Kidney epithelial cell (primary cell): Measurements from ENCODE around the gene NBEAL2. TPM values are rescaled to one million over a fixed set of nuclear protein-coding genes. Genes with fewer than 3 reads are reported as not detected.

Experiments used
- DNase-seq: peaks from one replicate; pipeline ENCODE4 v3.0.0-alpha.2; 2010; ENCODE audit warnings: low read depth
- H3K27me3 ChIP-seq: 2 replicates; pipeline ENCODE4 v1.6.0; 2011; ENCODE audit warnings: low read length; ENCODE audit not compliant: control insufficient read depth, insufficient read depth
- H3K36me3 ChIP-seq: 2 replicates; pipeline ENCODE4 v1.5.1; 2011; ENCODE audit warnings: low read length; ENCODE audit not compliant: control insufficient read depth, insufficient read depth
- H3K4me3 ChIP-seq: 2 replicates; pipeline ENCODE4 v1.5.1; 2011; ENCODE audit warnings: low read depth, mild to moderate bottlenecking, control low read depth, low read length
- CTCF ChIP-seq: IDR thresholded peaks from 2 replicates; pipeline ENCODE4 v1.5.1; 2011; ENCODE audit warnings: mild to moderate bottlenecking, moderate library complexity, low read length, control low read depth, inconsistent platforms; ENCODE audit not compliant: insufficient read depth, poor library complexity, severe bottlenecking
- total RNA-seq: library from RNA; depleted of rRNA; stranded (reverse); fragments of >200 nt; gene quantifications from 2 replicates; pipeline ENCODE4 v1.2.3, GENCODE V29; 2015

The NBEAL2 gene
- total RNA-seq, 1 donor from 2014 or later, result 37.5 TPM

GRCh38 chr3:46936733-46937250 lies 42.7 kb upstream of the NBEAL2 start:
- TF ChIP-seq CTCF, result no peak
- no peaks in the 10 kb centered on the region for H3K36me3 ChIP-seq
- no peak overlapping the region for H3K4me3 ChIP-seq
- no peaks in the 10 kb centered on the region for H3K27me3 ChIP-seq
- DNase-seq, result no peak

DNA sequence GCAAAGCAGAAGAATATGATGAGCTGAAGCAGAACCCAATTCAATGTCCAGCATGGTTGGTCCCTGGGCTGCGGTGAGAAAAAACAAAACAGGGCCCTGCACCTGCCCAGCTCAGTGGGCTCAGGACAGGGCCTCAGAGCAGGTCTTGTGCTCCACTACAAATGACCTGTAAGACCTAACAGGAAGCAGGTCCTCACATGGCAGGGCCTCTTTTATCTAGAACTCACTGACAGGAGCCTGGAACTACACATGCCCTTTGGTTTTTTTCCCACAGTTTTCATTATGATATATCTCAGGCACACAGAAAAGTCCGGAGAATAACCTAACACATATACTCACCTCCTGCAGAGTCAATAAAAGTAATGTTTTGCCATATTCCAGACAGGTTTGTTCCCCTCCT lies 41.3 kb upstream of the NBEAL2 start:
- no peak for TF ChIP-seq CTCF
- DNase-seq, result no peak
- no peaks in the 10 kb centered on the region for H3K27me3 ChIP-seq
- no peak overlapping the region for H3K4me3 ChIP-seq
- H3K36me3 ChIP-seq, result no peaks in the 10 kb centered on the region

GRCh38 chr3:46939578-46940445 lies 39.7 kb upstream of the NBEAL2 start:
- Histone ChIP-seq H3K36me3 (no peaks in the 10 kb centered on the region), H3K4me3 (no peak overlapping the region), H3K27me3 (no peaks in the 10 kb centered on the region)
- DNase-seq, result no peak
- no peak for TF ChIP-seq CTCF

DNA sequence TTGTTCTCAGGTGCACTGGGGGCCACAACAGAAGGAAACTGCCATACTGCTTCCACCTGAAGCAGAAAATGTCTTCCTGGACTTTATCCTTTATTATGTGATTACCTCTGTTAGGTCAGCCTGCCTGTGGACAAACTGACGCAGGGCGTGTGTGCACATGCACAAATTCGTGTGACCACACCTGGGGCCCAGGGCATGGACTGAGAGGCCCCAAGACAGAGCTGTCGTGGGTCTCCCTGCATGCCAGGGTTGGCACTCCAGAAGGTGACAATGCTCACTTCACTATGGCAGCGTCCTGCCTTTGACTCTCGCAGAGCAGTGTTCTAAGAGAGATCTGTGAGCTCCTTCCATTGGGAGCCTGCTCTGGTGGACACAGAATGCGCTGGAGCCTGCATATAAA lies 37.4 kb upstream of the NBEAL2 start:
- no peaks in the 10 kb centered on the region for H3K27me3 ChIP-seq
- H3K36me3 ChIP-seq, result no peaks in the 10 kb centered on the region
- TF ChIP-seq CTCF, result no peak
- H3K4me3 ChIP-seq, result no peak overlapping the region
- DNase-seq, result no peak

DNA sequence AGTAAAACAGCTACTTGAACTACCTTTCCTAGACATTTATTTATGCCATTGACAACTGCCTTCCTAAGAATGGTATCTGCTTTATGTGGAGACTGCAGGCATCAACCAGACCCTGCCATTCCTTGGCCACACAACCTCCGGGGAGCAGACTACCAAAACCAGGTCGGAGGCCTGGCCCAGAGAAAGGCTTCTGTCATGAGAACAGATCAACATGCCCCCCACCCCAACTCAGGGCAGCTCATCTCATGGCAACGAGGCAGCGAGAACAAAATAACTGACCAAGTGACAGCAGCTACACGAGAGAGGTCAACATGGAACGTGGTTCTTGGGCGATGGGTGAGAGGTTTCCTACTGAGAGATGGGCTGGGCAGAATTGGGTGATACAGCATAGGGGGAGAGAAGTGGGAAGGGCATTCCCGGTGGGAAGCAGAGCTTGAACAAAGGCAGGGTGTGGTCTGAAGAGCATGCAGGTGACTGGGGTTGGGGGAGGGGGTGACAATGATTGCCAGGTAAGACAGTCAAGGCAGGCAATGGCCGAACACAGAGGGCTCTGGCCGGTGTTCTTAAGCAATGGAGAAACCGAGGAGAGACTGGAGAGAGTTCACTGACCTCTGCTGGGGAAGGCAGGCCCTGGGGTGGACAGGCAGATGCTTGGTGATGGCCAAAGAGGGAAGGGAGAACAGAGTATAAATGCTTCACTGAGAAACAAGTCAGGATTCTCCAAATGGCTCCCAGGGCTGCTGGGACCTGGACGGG lies 36.8 kb upstream of the NBEAL2 start:
- no peaks in the 10 kb centered on the region for H3K27me3 ChIP-seq
- H3K36me3 ChIP-seq, result no peaks in the 10 kb centered on the region
- TF ChIP-seq CTCF, result no peak
- no peak for DNase-seq
- H3K4me3 ChIP-seq, result no peak overlapping the region
